ENCODE results near the gene GBGT1. TPM values are rescaled to one million over a fixed set of nuclear protein-coding genes. Genes with fewer than 3 reads are reported as not detected.
"Not testable (repeated sequence)": the region's sequence is repeated elsewhere in the genome, so short reads cannot be mapped to it uniquely, and the experiment has no call there.

The GBGT1 gene
- total and polyA plus RNA-seq, 8 donors = 1.2 to 37.9 (median 22.6) TPM

- DNase-seq = no peak
- TF ChIP-seq EP300 (IDR thresholded peaks at IDR 0.05) (no peak), POLR2A (IDR thresholded peaks at IDR 0.05) (no peak), POLR2AphosphoS5 (IDR thresholded peaks at IDR 0.05) (no peak)
Observed at GRCh38 chr9:133207540-133208170, 43.9 kb upstream of the GBGT1 start.

GRCh38 chr9:133207021-133207531, 43.4 kb upstream of the GBGT1 start:
- no peak for TF ChIP-seq POLR2A (IDR thresholded peaks at IDR 0.05)
- no peak for TF ChIP-seq EP300 (IDR thresholded peaks at IDR 0.05)
- no peak for TF ChIP-seq CTCF (IDR thresholded peaks at IDR 0.05)
- no peak for TF ChIP-seq POLR2AphosphoS5 (IDR thresholded peaks at IDR 0.05)
- H3K36me3 ChIP-seq = no peaks in the 10 kb centered on the region
- peaks cover 0 to 70% (median 4%) of the 10 kb centered on the region in 3 donors for H3K27me3 ChIP-seq
- H3K27ac ChIP-seq = no peak overlapping the region
- intact Hi-C loops (cut with DNase I; ENCODE audit: low total_unique reads) = no loop called here
- H3K4me3 ChIP-seq = no peak overlapping the region
- DNase-seq = no peak
- peaks cover 0 to 9% (median 0%) of the 10 kb centered on the region in 4 donors for H3K9me3 ChIP-seq
- no peaks in the 10 kb centered on the region for H3K4me1 ChIP-seq
- 78 to 89% (median 78%) methylated on average over 14 of the region's 14 CpGs for WGBS, 5 donors

More at GRCh38 chr9:133207540-133208170, 43.9 kb upstream of the GBGT1 start:
- Histone ChIP-seq H3K27ac (no peak overlapping the region), H3K4me1 (no peaks in the 10 kb centered on the region), H3K36me3 (no peaks in the 10 kb centered on the region), H3K27me3 (peaks cover 0 to 70% (median 4%) of the 10 kb centered on the region in 3 donors), H3K9me3 (peaks cover 0 to 9% (median 0%) of the 10 kb centered on the region in 4 donors), H3K4me3 (no peak overlapping the region)
- intact Hi-C loops (cut with DNase I; ENCODE audit: low total_unique reads) = no loop called here
- 72 to 88% (median 78%) methylated on average over 12 to 16 of the region's 16 CpGs for whole genome bisulfite sequencing, 5 donors

GRCh38 chr9:133205996-133206931, 42.5 kb upstream of the GBGT1 start:
- Histone ChIP-seq H3K4me3 (no peak overlapping the region), H3K36me3 (no peaks in the 10 kb centered on the region), H3K9me3 (peaks cover 0 to 6% (median 0%) of the 10 kb centered on the region in 4 donors), H3K27me3 (peaks cover 0 to 75% (median 4%) of the 10 kb centered on the region in 3 donors), H3K4me1 (no peaks in the 10 kb centered on the region), H3K27ac (no peak overlapping the region)
- TF ChIP-seq POLR2AphosphoS5 (IDR thresholded peaks at IDR 0.05) = no peak
- no peak for TF ChIP-seq CTCF (IDR thresholded peaks at IDR 0.05)
- TF ChIP-seq EP300 (IDR thresholded peaks at IDR 0.05) = no peak
- TF ChIP-seq POLR2A (IDR thresholded peaks at IDR 0.05) = no peak
- DNase-seq = peak in 1 of 2 donors; percentile 18
- WGBS, 5 donors = 72 to 83% (median 79%) methylated on average over 23 to 35 of the region's 35 CpGs
- intact Hi-C loops (cut with DNase I; ENCODE audit: low total_unique reads) = no loop called here

- H3K9me3 ChIP-seq; H3K4me3 ChIP-seq; H3K36me3 ChIP-seq; intact Hi-C loops (cut with DNase I; ENCODE audit: low total_unique reads); H3K27ac ChIP-seq; H3K4me1 ChIP-seq: not testable (repeated sequence)
- WGBS, 5 donors = 73 to 78% (median 75%) methylated on average over 12 to 14 of the region's 14 CpGs
- peak in 1 of 2 donors; percentile 5 for DNase-seq
- H3K27me3 ChIP-seq = peaks cover 0 to 75% (median 4%) of the 10 kb centered on the region in 3 donors
Observed at GRCh38 chr9:133205481-133205887, 41.8 kb upstream of the GBGT1 start.

GRCh38 chr9:133204993-133205336, 41.3 kb upstream of the GBGT1 start:
- DNase-seq = peak in 1 of 2 donors; percentile 9
- intact Hi-C loops (cut with DNase I; ENCODE audit: low total_unique reads) = no loop called here
- 60 to 83% (median 78%) methylated on average over 2 to 8 of the region's 8 CpGs for WGBS, 5 donors

More at GRCh38 chr9:133204993-133205336, 41.3 kb upstream of the GBGT1 start:
- TF ChIP-seq POLR2A (IDR thresholded peaks at IDR 0.05) = no peak
- no peak for TF ChIP-seq POLR2AphosphoS5 (IDR thresholded peaks at IDR 0.05)
- no peak for TF ChIP-seq CTCF (IDR thresholded peaks at IDR 0.05)
- no peak for TF ChIP-seq EP300 (IDR thresholded peaks at IDR 0.05)
- Histone ChIP-seq H3K27me3 (peaks cover 0 to 75% (median 3%) of the 10 kb centered on the region in 3 donors), H3K4me3 (no peak overlapping the region), H3K4me1 (peaks cover 0 to 3% (median 0%) of the 10 kb centered on the region in 4 donors), H3K27ac (no peak overlapping the region), H3K9me3 (peaks cover 0 to 3% (median 0%) of the 10 kb centered on the region in 4 donors), H3K36me3 (no peaks in the 10 kb centered on the region)

Data from stomach (tissue), 9 donors.